HCT116 (cell line): ENCODE results near the gene TCF12. TPM values are rescaled to one million over a fixed set of nuclear protein-coding genes. Genes with fewer than 3 reads are reported as not detected.

Source experiments
- ATAC-seq: fragments of 200-7000 bp; cut with Tn5 transposase; 2 replicates; pipeline ENCODE4 v1.9.1; 2020; ENCODE audit warnings: mild to moderate bottlenecking, moderate library complexity
- BruUV-seq: library from RNA; stranded (reverse); fragments of 400-500 nt; replicated peaks from 2 replicates; lab custom pipeline; 2021; lab: Mats Ljungman, UMichigan
- CTCF ChIA-PET: fragments of 300-600 bp; sonication (Branson Sonifier 250); formaldehyde crosslinking; loops from one replicate; lab custom pipeline; 2021; ENCODE audit warnings: antibody characterized with exemption; lab: Charles Lee
- POLR2A ChIA-PET: fragments of 300-600, 350-600 bp; sonication (Branson Sonifier 250); formaldehyde crosslinking; loops from one replicate; lab custom pipeline; 2021; ENCODE audit warnings: antibody characterized with exemption; lab: Charles Lee
- RAD21 ChIA-PET, 2 experiments: fragments of 300-600 bp; sonication (Branson Sonifier 250); formaldehyde crosslinking; loops; one replicate each; lab custom pipeline; 2023; ENCODE audit warnings: low total read pairs in 2 of 2; ENCODE audit not compliant: uncharacterized antibody in 2 of 2, unreplicated experiment in 2 of 2, low non-redundant PET in 1 of 2; lab: Charles Lee
- DNase-seq: peaks from one replicate; pipeline ENCODE4 v3.0.0-alpha.2; 2010; ENCODE audit warnings: low read depth, low spot score
- H2AFZ ChIP-seq: fragments of 200-600 bp; shearing (Covaris generic), sonication (generic); 2 replicates; pipeline ENCODE4 v1.6.1; 2017; ENCODE audit warnings: low read depth, mixed run types, mixed read lengths, antibody characterized with exemption, low read length; ENCODE audit not compliant: poor library complexity, severe bottlenecking
- H3K27ac ChIP-seq: 2 replicates; pipeline ENCODE4 v1.5.1; 2012; ENCODE audit warnings: low read depth, low read length
- H3K27me3 ChIP-seq: fragments of 200-600 bp; sonication (generic); 2 replicates; pipeline ENCODE4 v1.6.1; 2016; ENCODE audit warnings: mixed run types, low read length, mixed read lengths; ENCODE audit not compliant: insufficient read depth
- H3K36me3 ChIP-seq, 2 experiments: fragments of 200-500 bp in 1 of 2; fragments of 200-600 bp in 1 of 2; sonication (Bioruptor generic) in 1 of 2; sonication (generic) in 1 of 2; 2 replicates each; pipeline versions ENCODE4 v1.5.1 to v1.6.1; 2014 to 2016; ENCODE audit warnings: low read length in 2 of 2, inconsistent platforms in 1 of 2, mixed read lengths in 1 of 2, mixed run types in 1 of 2; ENCODE audit not compliant: insufficient read depth in 2 of 2, control insufficient read depth in 1 of 2
- H3K4me1 ChIP-seq, 2 experiments: fragments of 200-600 bp in 1 of 2; sonication (generic) in 1 of 2; 2 replicates each; pipeline versions ENCODE4 v1.5.1 to v1.6.1; 2012 to 2017; ENCODE audit warnings: low read length in 2 of 2, inconsistent platforms in 1 of 2, mild to moderate bottlenecking in 1 of 2, mixed read lengths in 1 of 2, mixed run types in 1 of 2, moderate library complexity in 1 of 2; ENCODE audit not compliant: insufficient read depth in 2 of 2, control insufficient read depth in 1 of 2
- H3K4me2 ChIP-seq: fragments of 200-600 bp; sonication (generic); 2 replicates; pipeline ENCODE4 v1.6.1; 2017; ENCODE audit warnings: mixed run types, low read length, mixed read lengths
- H3K4me3 ChIP-seq, 2 experiments: fragments of 200-600 bp in 1 of 2; sonication (generic) in 1 of 2; replicated peaks in 1 of 2; 2 replicates each; pipeline ENCODE4 v1.5.1; 2011 to 2016; ENCODE audit warnings: low read length in 2 of 2, control low read depth in 1 of 2, low read depth in 1 of 2, mild to moderate bottlenecking in 1 of 2, mixed read lengths in 1 of 2, mixed run types in 1 of 2
- H3K79me2 ChIP-seq: fragments of 200-600 bp; sonication (generic); 2 replicates; pipeline ENCODE4 v1.6.1; 2017; ENCODE audit warnings: mild to moderate bottlenecking, mixed run types, low read length, moderate library complexity, mixed read lengths; ENCODE audit not compliant: insufficient read depth
- H3K9ac ChIP-seq: fragments of 200-600 bp; sonication (generic); 2 replicates; pipeline ENCODE4 v1.6.1; 2016; ENCODE audit warnings: low read length, mixed read lengths
- H3K9me2 ChIP-seq: fragments of 200-600 bp; sonication (generic), shearing (Covaris generic); 2 replicates; pipeline ENCODE4 v1.6.1; 2017; ENCODE audit warnings: mixed run types, mild to moderate bottlenecking, moderate library complexity; ENCODE audit not compliant: insufficient read depth
- H3K9me3 ChIP-seq, 2 experiments: fragments of 200-500 bp in 1 of 2; fragments of 200-600 bp in 1 of 2; sonication (Bioruptor generic) in 1 of 2; sonication (generic) in 1 of 2; 2 replicates each; pipeline ENCODE4 v1.6.1; 2014 to 2017; ENCODE audit warnings: low read length in 2 of 2, mixed read lengths in 2 of 2, inconsistent platforms in 1 of 2, low read depth in 1 of 2, mild to moderate bottlenecking in 1 of 2, mixed run types in 1 of 2, moderate library complexity in 1 of 2; ENCODE audit not compliant: control insufficient read depth in 1 of 2, insufficient read depth in 1 of 2
- H4K20me1 ChIP-seq: fragments of 200-600 bp; sonication (generic), shearing (Covaris generic); 2 replicates; pipeline ENCODE4 v1.6.1; 2017; ENCODE audit warnings: mixed run types, mild to moderate bottlenecking, moderate library complexity; ENCODE audit not compliant: insufficient read depth
- ATF3 ChIP-seq: IDR thresholded peaks from 2 replicates; pipeline ENCODE4 v1.6.1; 2012
- CEBPB ChIP-seq: IDR thresholded peaks from 2 replicates; pipeline ENCODE4 v1.6.1; 2012; ENCODE audit warnings: low read depth
- CTCF ChIP-seq, 3 experiments: fragments of 200-600 bp in 1 of 3; sonication (generic) in 1 of 3; IDR thresholded peaks in 2 of 3; conservative IDR thresholded peaks in 1 of 3; 2 replicates each; pipeline ENCODE4 v1.5.1; 2012 to 2017; ENCODE audit warnings: low read depth in 2 of 3, low read length in 2 of 3, antibody characterized with exemption in 1 of 3, borderline replicate concordance in 1 of 3, control low read depth in 1 of 3, mild to moderate bottlenecking in 1 of 3, mixed read lengths in 1 of 3, mixed run types in 1 of 3, moderate library complexity in 1 of 3; ENCODE audit not compliant: insufficient read depth in 1 of 3
- EGR1 ChIP-seq: IDR thresholded peaks from 2 replicates; pipeline ENCODE4 v1.6.1; 2012; ENCODE audit warnings: low read depth
- ELF1 ChIP-seq: IDR thresholded peaks from 2 replicates; pipeline ENCODE4 v1.6.1; 2012; ENCODE audit warnings: low read depth, borderline replicate concordance
- EZH2phosphoT487 ChIP-seq: fragments of 200-600 bp; IDR thresholded peaks from 2 replicates; pipeline ENCODE4 v1.6.1; 2018; ENCODE audit warnings: antibody characterized with exemption, borderline replicate concordance
- FOSL1 ChIP-seq: IDR thresholded peaks from 2 replicates; pipeline ENCODE4 v1.6.1; 2012; ENCODE audit warnings: low read depth
- JUND ChIP-seq: IDR thresholded peaks from 2 replicates; pipeline ENCODE4 v1.6.1; 2012
- RAD21 ChIP-seq: IDR thresholded peaks from 2 replicates; pipeline ENCODE4 v1.6.1; 2012; ENCODE audit warnings: low read depth, mild to moderate bottlenecking
- REST ChIP-seq: IDR thresholded peaks from 2 replicates; pipeline ENCODE4 v1.6.1; 2012; ENCODE audit warnings: low read depth
- SIN3A ChIP-seq: IDR thresholded peaks from 2 replicates; pipeline ENCODE4 v1.6.1; 2012; ENCODE audit warnings: low read depth
- SP1 ChIP-seq: IDR thresholded peaks from 2 replicates; pipeline ENCODE4 v1.6.1; 2012; ENCODE audit warnings: low read depth
- YY1 ChIP-seq: IDR thresholded peaks from 2 replicates; pipeline ENCODE4 v1.6.1; 2011; ENCODE audit warnings: low read length, low read depth, moderate library complexity, mild to moderate bottlenecking; ENCODE audit not compliant: insufficient replicate concordance; ENCODE audit errors: extremely low read depth
- ZBTB33 ChIP-seq: IDR thresholded peaks from 2 replicates; pipeline ENCODE4 v1.6.1; 2011; ENCODE audit warnings: mild to moderate bottlenecking, low read length, moderate library complexity; ENCODE audit not compliant: insufficient replicate concordance; ENCODE audit errors: extremely low read depth
- ZFX ChIP-seq: fragments of 450-650 bp; IDR thresholded peaks from 2 replicates; pipeline ENCODE4 v1.6.1; 2017
- intact Hi-C: fragments of 100-400 bp; cut with micrococcal nuclease; formaldehyde crosslinking; loops from 2 replicates; pipeline ENCODE4 v1.10.0; 2022
- total RNA-seq: library from RNA; stranded (reverse); gene quantifications from one replicate; pipeline ENCODE4 v1.2.1, GENCODE V29; 2021; ENCODE audit not compliant: unreplicated experiment

TCF12 gene
- total RNA-seq, 1 experiment from 2014 or later: 71.6 TPM

GRCh38 chr15:56972426-56972825, 54.0 kb downstream of the TCF12 start:
- Histone ChIP-seq H3K79me2 (peaks cover 75% of the 10 kb centered on the region), H3K4me1 (peaks cover 0 to 9% of the 10 kb centered on the region in 2 experiments; a peak in 2 of 4 replicates), H3K9ac (no peak overlapping the region), H2AFZ (no peak overlapping the region), H3K9me2 (no peaks in the 10 kb centered on the region), H3K27ac (no peak overlapping the region), H3K27me3 (no peaks in the 10 kb centered on the region), H3K4me2 (no peak overlapping the region), H4K20me1 (peaks cover 3% of the 10 kb centered on the region; the same call in 1 of the 2 replicates), H3K4me3 (no peak overlapping the region), H3K9me3 (no peaks in the 10 kb centered on the region), H3K36me3 (no peaks in the 10 kb centered on the region)
- ChIA-PET RAD21 (no interaction called here), POLR2A (no interaction called here), CTCF (no interaction called here)
- DNase-seq: no peak
- no TSS peak for BruUV-seq
- ATAC-seq: no peak
- intact Hi-C loops: no loop called here
- TF ChIP-seq CEBPB (no peak), SIN3A (no peak), EGR1 (no peak), FOSL1 (no peak), SP1 (no peak), RAD21 (no peak), EZH2phosphoT487 (no peak), CTCF (IDR thresholded peaks at IDR 0.05 in 2 of 3, conservative IDR thresholded peaks at IDR 0.05 in 1 of 3; ENCODE audit: borderline replicate concordance in 1 of 3, insufficient read depth in 1 of 3, low read depth in 2 of 3, low read length in 2 of 3) (no peak), ELF1 (no peak), ZBTB33 (no peak), JUND (no peak), ATF3 (no peak), REST (no peak), YY1 (no peak), ZFX (no peak)
